ENCODE results near the gene CYSRT1. TPM values are rescaled to one million over a fixed set of nuclear protein-coding genes. Genes with fewer than 3 reads are reported as not detected.

CYSRT1 gene
- total and polyA plus RNA-seq, 2 donors (not counting 1 experiment from before 2014, with no cell fraction given), result 0.19 to 0.66 TPM

- no peak overlapping the region for H3K9ac ChIP-seq (ENCODE audit: insufficient read depth, low read length)
- H3K79me2 ChIP-seq (ENCODE audit: control insufficient read depth, insufficient read depth, low read length), result no peaks in the 10 kb centered on the region
- no peak overlapping the region for H3K27ac ChIP-seq (ENCODE audit: insufficient read depth, low read length)
- H3K4me1 ChIP-seq (ENCODE audit: control insufficient read depth, extremely low read depth, insufficient read depth, low read length), result peaks cover 21% of the 10 kb centered on the region
- no peaks in the 10 kb centered on the region for H3K9me3 ChIP-seq (ENCODE audit: control insufficient read depth, insufficient read depth, low read depth, low read length)
- no peaks in the 10 kb centered on the region for H3K27me3 ChIP-seq (ENCODE audit: control insufficient read depth, insufficient read depth, low read length)
- no peak for TF ChIP-seq EZH2 (IDR thresholded peaks at IDR 0.05; ENCODE audit: low read length, missing control alignments)
- no peak for TF ChIP-seq CTCF (conservative IDR thresholded peaks at IDR 0.05 in 1 of 2, IDR thresholded peaks at IDR 0.05 in 1 of 2; ENCODE audit: low read depth in 1 of 2, low read length in 2 of 2)
- no peak overlapping the region for H3K4me2 ChIP-seq (ENCODE audit: extremely low read depth, insufficient read depth, low read length)
- no peak for DNase-seq (ENCODE audit: low read depth in 2 of 2)
- H2AFZ ChIP-seq (ENCODE audit: low read length), result no peak overlapping the region
- no peak overlapping the region for H3K4me3 ChIP-seq (replicated peaks in 1 of 4; ENCODE audit: control extremely low read depth in 1 of 4, insufficient read depth in 1 of 4, low read depth in 3 of 4, low read length in 4 of 4)
- H3K36me3 ChIP-seq (ENCODE audit: control insufficient read depth, insufficient read depth, low read length), result peaks cover 29% of the 10 kb centered on the region
- no peaks in the 10 kb centered on the region for H4K20me1 ChIP-seq (ENCODE audit: control insufficient read depth, extremely low read depth, insufficient read depth, low read length)
Measured at GRCh38 chr9:137272241-137273094, 47.5 kb downstream of the CYSRT1 start.

GRCh38 chr9:137273095-137273490, 48.1 kb downstream of the CYSRT1 start:
- Histone ChIP-seq H3K79me2 (ENCODE audit: control insufficient read depth, insufficient read depth, low read length) (no peaks in the 10 kb centered on the region), H3K9ac (ENCODE audit: insufficient read depth, low read length) (no peak overlapping the region), H3K27ac (ENCODE audit: insufficient read depth, low read length) (no peak overlapping the region), H4K20me1 (ENCODE audit: control insufficient read depth, extremely low read depth, insufficient read depth, low read length) (no peaks in the 10 kb centered on the region), H3K36me3 (ENCODE audit: control insufficient read depth, insufficient read depth, low read length) (peaks cover 27% of the 10 kb centered on the region), H2AFZ (ENCODE audit: low read length) (no peak overlapping the region), H3K27me3 (ENCODE audit: control insufficient read depth, insufficient read depth, low read length) (no peaks in the 10 kb centered on the region), H3K4me3 (replicated peaks in 1 of 4; ENCODE audit: control extremely low read depth in 1 of 4, insufficient read depth in 1 of 4, low read depth in 3 of 4, low read length in 4 of 4) (no peak overlapping the region), H3K9me3 (ENCODE audit: control insufficient read depth, insufficient read depth, low read depth, low read length) (no peaks in the 10 kb centered on the region), H3K4me2 (ENCODE audit: extremely low read depth, insufficient read depth, low read length) (no peak overlapping the region), H3K4me1 (ENCODE audit: control insufficient read depth, extremely low read depth, insufficient read depth, low read length) (peaks cover 21% of the 10 kb centered on the region)
- DNase-seq (ENCODE audit: low read depth in 2 of 2), result no peak
- TF ChIP-seq CTCF (conservative IDR thresholded peaks at IDR 0.05 in 1 of 2, IDR thresholded peaks at IDR 0.05 in 1 of 2; ENCODE audit: low read depth in 1 of 2, low read length in 2 of 2) (no peak), EZH2 (IDR thresholded peaks at IDR 0.05; ENCODE audit: low read length, missing control alignments) (no peak)

GRCh38 chr9:137273611-137274320, 48.8 kb downstream of the CYSRT1 start:
- H3K27me3 ChIP-seq (ENCODE audit: control insufficient read depth, insufficient read depth, low read length), result no peaks in the 10 kb centered on the region
- H3K36me3 ChIP-seq (ENCODE audit: control insufficient read depth, insufficient read depth, low read length), result peaks cover 27% of the 10 kb centered on the region
- TF ChIP-seq EZH2 (IDR thresholded peaks at IDR 0.05; ENCODE audit: low read length, missing control alignments) (no peak), CTCF (conservative IDR thresholded peaks at IDR 0.05 in 1 of 2, IDR thresholded peaks at IDR 0.05 in 1 of 2; ENCODE audit: low read depth in 1 of 2, low read length in 2 of 2) (no peak)

More at GRCh38 chr9:137273611-137274320, 48.8 kb downstream of the CYSRT1 start:
- Histone ChIP-seq H4K20me1 (ENCODE audit: control insufficient read depth, extremely low read depth, insufficient read depth, low read length) (no peaks in the 10 kb centered on the region), H3K27ac (ENCODE audit: insufficient read depth, low read length) (no peak overlapping the region), H3K4me3 (replicated peaks in 1 of 4; ENCODE audit: control extremely low read depth in 1 of 4, insufficient read depth in 1 of 4, low read depth in 3 of 4, low read length in 4 of 4) (no peak overlapping the region), H3K4me1 (ENCODE audit: control insufficient read depth, extremely low read depth, insufficient read depth, low read length) (peaks cover 18% of the 10 kb centered on the region), H3K9me3 (ENCODE audit: control insufficient read depth, insufficient read depth, low read depth, low read length) (no peaks in the 10 kb centered on the region), H3K9ac (ENCODE audit: insufficient read depth, low read length) (no peak overlapping the region), H2AFZ (ENCODE audit: low read length) (no peak overlapping the region), H3K4me2 (ENCODE audit: extremely low read depth, insufficient read depth, low read length) (no peak overlapping the region), H3K79me2 (ENCODE audit: control insufficient read depth, insufficient read depth, low read length) (peaks cover 4% of the 10 kb centered on the region)
- DNase-seq (ENCODE audit: low read depth in 2 of 2), result no peak

Data from fibroblast of lung (primary cell).